GM12873 (cell line): Measurements from ENCODE around the gene KREMEN1.

Source experiments
- CTCF ChIP-seq: IDR thresholded peaks from 2 replicates; pipeline ENCODE4 v1.5.1; 2012; ENCODE audit warnings: low read depth, mild to moderate bottlenecking, moderate library complexity, low read length, control low read depth; ENCODE audit not compliant: insufficient read depth; ENCODE audit errors: missing control alignments

The KREMEN1 gene

GRCh38 chr22:29072979-29073617 is at the start of gene KREMEN1:
KREMEN1 (plus strand) TSS chr22:29073035; CDS start chr22:29073131, 96 bp downstream.
- TF ChIP-seq CTCF = no peak

- TF ChIP-seq CTCF = no peak
Measured at GRCh38 chr22:29023172-29023796, 49.6 kb upstream of the KREMEN1 start.

GRCh38 chr22:29026579-29026978 is 46.3 kb upstream of the KREMEN1 start:
- no peak for TF ChIP-seq CTCF

- TF ChIP-seq CTCF = no peak
Measured at GRCh38 chr22:29028468-29028867, 44.4 kb upstream of the KREMEN1 start.

GRCh38 chr22:29029202-29030000 is 43.4 kb upstream of the KREMEN1 start:
- no peak for TF ChIP-seq CTCF

- no peak for TF ChIP-seq CTCF
Measured at GRCh38 chr22:29030016-29030617, 42.7 kb upstream of the KREMEN1 start.
